ENCODE measurements around the gene SERPINB7.

DNA sequence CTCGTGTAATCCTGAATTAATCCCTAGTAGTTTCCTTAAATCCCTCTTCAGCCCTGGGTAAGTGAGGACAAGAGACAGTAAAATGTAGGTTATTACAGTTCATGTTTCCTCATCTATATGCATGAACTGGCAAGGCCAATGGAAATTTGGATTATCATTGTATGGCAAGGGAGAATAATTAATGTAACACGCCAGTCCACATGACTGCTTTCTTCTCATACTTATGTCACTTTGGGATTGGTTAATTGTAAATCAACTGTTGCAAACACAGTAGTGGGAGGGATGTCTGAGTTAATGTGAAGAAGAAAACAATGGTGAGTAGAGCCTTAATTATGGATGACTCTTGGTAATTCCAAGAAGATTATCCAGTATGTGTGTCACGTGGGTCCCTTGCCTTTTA is 1.7 kb upstream of the SERPINB7 start:
- TF ChIP-seq, protein P1, sequence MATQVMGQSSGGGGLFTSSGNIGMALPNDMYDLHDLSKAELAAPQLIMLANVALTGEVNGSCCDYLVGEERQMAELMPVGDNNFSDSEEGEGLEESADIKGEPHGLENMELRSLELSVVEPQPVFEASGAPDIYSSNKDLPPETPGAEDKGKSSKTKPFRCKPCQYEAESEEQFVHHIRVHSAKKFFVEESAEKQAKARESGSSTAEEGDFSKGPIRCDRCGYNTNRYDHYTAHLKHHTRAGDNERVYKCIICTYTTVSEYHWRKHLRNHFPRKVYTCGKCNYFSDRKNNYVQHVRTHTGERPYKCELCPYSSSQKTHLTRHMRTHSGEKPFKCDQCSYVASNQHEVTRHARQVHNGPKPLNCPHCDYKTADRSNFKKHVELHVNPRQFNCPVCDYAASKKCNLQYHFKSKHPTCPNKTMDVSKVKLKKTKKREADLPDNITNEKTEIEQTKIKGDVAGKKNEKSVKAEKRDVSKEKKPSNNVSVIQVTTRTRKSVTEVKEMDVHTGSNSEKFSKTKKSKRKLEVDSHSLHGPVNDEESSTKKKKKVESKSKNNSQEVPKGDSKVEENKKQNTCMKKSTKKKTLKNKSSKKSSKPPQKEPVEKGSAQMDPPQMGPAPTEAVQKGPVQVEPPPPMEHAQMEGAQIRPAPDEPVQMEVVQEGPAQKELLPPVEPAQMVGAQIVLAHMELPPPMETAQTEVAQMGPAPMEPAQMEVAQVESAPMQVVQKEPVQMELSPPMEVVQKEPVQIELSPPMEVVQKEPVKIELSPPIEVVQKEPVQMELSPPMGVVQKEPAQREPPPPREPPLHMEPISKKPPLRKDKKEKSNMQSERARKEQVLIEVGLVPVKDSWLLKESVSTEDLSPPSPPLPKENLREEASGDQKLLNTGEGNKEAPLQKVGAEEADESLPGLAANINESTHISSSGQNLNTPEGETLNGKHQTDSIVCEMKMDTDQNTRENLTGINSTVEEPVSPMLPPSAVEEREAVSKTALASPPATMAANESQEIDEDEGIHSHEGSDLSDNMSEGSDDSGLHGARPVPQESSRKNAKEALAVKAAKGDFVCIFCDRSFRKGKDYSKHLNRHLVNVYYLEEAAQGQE (IDR thresholded peaks at IDR 0.05; ENCODE audit: insufficient read depth in 1 of 2, low read depth in 2 of 2, low read length in 2 of 2) = no peak
- TF ChIP-seq SIN3A (IDR thresholded peaks at IDR 0.05; ENCODE audit: borderline replicate concordance, insufficient read depth, low read length) (no peak), POLR2AphosphoS5 (IDR thresholded peaks at IDR 0.05; ENCODE audit: low read depth, low read length) (no peak)
